Stomach (tissue), 4 donors: ENCODE results near the gene MT1F.

Experiments used
- CTCF ChIP-seq, 7 experiments: fragments of 450-650 bp in 4 of 7; fragments of 200-600 bp in 3 of 7; sonication (generic) in 3 of 7; IDR thresholded peaks; one replicate each; pipeline ENCODE4 v1.5.1; 2016 to 2019; ENCODE audit warnings: antibody characterized with exemption in 7 of 7, control low read depth in 2 of 7, mild to moderate bottlenecking in 1 of 7
- EP300 ChIP-seq: sonication (generic); formaldehyde crosslinking; IDR thresholded peaks from one replicate; pipeline ENCODE4 v1.6.1; 2017; ENCODE audit warnings: antibody characterized with exemption
- POLR2A ChIP-seq, 4 donors: fragments of 450-650 bp; IDR thresholded peaks; one replicate each; pipeline ENCODE4 v1.6.1; 2016; ENCODE audit warnings: antibody characterized with exemption in 4 of 4, control low read depth in 2 of 4, mild to moderate bottlenecking in 1 of 4, moderate library complexity in 1 of 4
- POLR2AphosphoS5 ChIP-seq, 3 donors: sonication (generic); formaldehyde crosslinking; IDR thresholded peaks; one replicate each; pipeline ENCODE4 v1.6.1; 2016; ENCODE audit warnings: antibody characterized with exemption in 3 of 3

GRCh38 chr16:56677474-56677873 is 19.7 kb downstream of the MT1F start:
- no peak for TF ChIP-seq EP300
- TF ChIP-seq CTCF (IDR thresholded peaks at IDR 0.05) = no peak
- TF ChIP-seq POLR2AphosphoS5 (IDR thresholded peaks at IDR 0.05) = no peak
- TF ChIP-seq POLR2A (IDR thresholded peaks at IDR 0.05) = no peak
